Non-pigmented ciliary epithelial cell (primary cell): Measurements from ENCODE around the gene SLC1A7.
"Not testable (repeated sequence)": the region's sequence is repeated elsewhere in the genome, so short reads cannot be mapped to it uniquely, and the experiment has no call there.

Experiments used
- DNase-seq: peaks from one replicate; pipeline ENCODE4 v3.0.0-alpha.2; 2010; ENCODE audit warnings: low read depth

Gene SLC1A7

GRCh38 chr1:53142226-53142853 lies at the start of gene SLC1A7:
Gene SLC1A7 (minus strand): TSS chr1:53142638. CDS start chr1:53142449, 189 bp downstream.
- no peak for DNase-seq

GRCh38 chr1:53190210-53190611 lies 47.8 kb upstream of the SLC1A7 start:
- no peak for DNase-seq

GRCh38 chr1:53189061-53189460 lies 46.6 kb upstream of the SLC1A7 start:
- no peak for DNase-seq

- DNase-seq, result no peak
These were observed 45.7 kb upstream of the SLC1A7 start for GRCh38 chr1:53188099-53188498.

GRCh38 chr1:53187401-53187800 lies 45.0 kb upstream of the SLC1A7 start:
- no peak for DNase-seq

- no peak for DNase-seq
These were observed 44.1 kb upstream of the SLC1A7 start for GRCh38 chr1:53186533-53186932.

GRCh38 chr1:53185955-53186297 lies 43.5 kb upstream of the SLC1A7 start:
- DNase-seq, result not testable (repeated sequence)

- DNase-seq, result no peak
These were observed 40.9 kb upstream of the SLC1A7 start for GRCh38 chr1:53183095-53183990.

- no peak for DNase-seq
These were observed 40.3 kb upstream of the SLC1A7 start for GRCh38 chr1:53182716-53183094.

GRCh38 chr1:53182111-53182593 lies 39.7 kb upstream of the SLC1A7 start:
- DNase-seq, result peak; percentile 42

GRCh38 chr1:53180951-53181350 lies 38.5 kb upstream of the SLC1A7 start:
- no peak for DNase-seq

- peak; percentile 20 for DNase-seq
These were observed 37.8 kb upstream of the SLC1A7 start for GRCh38 chr1:53180226-53180625.

GRCh38 chr1:53176452-53177208 lies 34.2 kb upstream of the SLC1A7 start:
- DNase-seq, result no peak

GRCh38 chr1:53174971-53175913 lies 32.8 kb upstream of the SLC1A7 start:
- no peak for DNase-seq

- DNase-seq, result no peak
These were observed 30.1 kb upstream of the SLC1A7 start for GRCh38 chr1:53172426-53173128.

- DNase-seq, result no peak
These were observed 24.5 kb upstream of the SLC1A7 start for GRCh38 chr1:53166912-53167311.

GRCh38 chr1:53166366-53166765 lies 23.9 kb upstream of the SLC1A7 start:
- DNase-seq, result no peak

GRCh38 chr1:53165408-53165961 lies 23.0 kb upstream of the SLC1A7 start:
- DNase-seq, result no peak

GRCh38 chr1:53163291-53163768 lies 20.9 kb upstream of the SLC1A7 start:
- no peak for DNase-seq

GRCh38 chr1:53162621-53163020 lies 20.2 kb upstream of the SLC1A7 start:
- DNase-seq, result no peak
